CD4-positive, alpha-beta T cell treated with Interleukin-4 for 1 hour (primary cell): ENCODE data around the gene AURKA.
A peak's percentile ranks its signal among the peaks of the same experiment; 100 is the strongest.
"Not testable (repeated sequence)": the region's sequence is repeated elsewhere in the genome, so short reads cannot be mapped to it uniquely, and the experiment has no call there.

Source experiments
- DNase-seq, 2 donors: peaks; one replicate each; pipeline ENCODE4 v3.0.0-alpha.2; 2020 to 2022

AURKA gene

DNA sequence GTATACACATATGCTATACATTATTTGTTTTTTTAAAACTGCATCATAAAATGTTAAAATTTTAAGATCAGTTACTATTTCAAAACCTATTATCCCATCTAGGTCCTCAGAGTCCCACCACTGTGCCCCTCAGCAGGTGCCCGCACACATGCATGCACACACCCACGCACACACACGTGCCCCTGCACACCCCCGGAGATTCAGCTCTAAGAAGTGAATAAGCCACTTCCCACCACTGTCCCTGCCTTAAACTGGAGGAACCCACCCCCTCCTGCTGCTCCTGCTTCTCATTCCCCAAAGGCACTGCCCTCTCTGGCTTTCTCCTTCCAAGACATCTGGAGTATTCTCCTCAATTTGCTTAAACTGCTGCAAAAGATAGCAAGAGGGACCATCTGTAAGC, 38.7 kb downstream of the AURKA start:
- DNase-seq = no peak

DNA sequence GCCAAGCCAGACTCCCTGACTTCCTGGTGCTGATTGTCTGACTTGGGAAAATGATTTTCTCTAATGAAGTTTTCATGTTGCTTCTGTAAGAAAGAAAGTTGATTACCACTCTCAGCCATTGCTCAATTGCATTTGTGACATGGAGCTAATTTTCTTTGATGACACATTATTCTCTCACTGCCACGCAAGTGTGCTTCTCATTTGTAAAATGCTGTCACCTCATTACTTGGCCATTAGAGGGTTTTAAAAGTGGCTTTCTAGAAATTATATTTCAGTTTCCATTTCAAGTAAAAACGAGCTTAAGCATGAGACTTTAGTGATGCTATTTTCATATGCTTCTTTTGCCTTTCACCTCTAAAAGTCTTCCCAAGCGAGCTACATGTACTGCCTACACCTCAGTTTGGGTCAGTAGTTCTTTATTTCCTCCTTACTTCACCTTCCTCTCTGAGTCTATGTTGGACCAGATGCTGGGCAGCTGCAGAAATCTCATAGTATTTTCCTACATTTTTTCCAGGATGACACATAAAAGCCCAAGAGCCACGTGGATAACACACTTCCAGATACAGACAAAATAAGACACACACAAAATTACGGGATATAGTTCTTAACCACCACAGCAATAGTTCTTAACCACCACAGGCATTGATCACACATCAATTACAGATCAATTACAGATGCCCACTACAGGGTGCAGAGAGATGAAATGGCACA, 39.5 kb downstream of the AURKA start:
- no peak for DNase-seq

DNA sequence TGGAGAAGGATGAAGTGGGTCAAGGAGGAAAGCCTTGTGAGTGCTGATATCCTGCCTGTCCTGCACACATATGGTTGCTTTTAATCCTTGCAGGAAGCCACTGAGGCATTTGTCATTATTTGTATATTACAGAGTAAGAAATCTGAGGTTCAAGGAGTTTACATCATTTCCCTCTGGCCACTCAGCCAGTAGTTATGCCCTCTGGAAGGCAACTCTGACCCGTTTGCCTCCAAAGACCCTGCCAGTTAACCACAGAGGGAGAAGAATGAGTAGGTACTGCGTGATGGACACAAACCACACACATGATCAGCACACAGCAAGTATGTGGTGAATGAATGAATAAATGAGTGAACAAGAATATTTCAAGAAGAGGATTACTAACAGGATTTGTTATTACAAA, 41.2 kb downstream of the AURKA start:
- no peak for DNase-seq

DNA sequence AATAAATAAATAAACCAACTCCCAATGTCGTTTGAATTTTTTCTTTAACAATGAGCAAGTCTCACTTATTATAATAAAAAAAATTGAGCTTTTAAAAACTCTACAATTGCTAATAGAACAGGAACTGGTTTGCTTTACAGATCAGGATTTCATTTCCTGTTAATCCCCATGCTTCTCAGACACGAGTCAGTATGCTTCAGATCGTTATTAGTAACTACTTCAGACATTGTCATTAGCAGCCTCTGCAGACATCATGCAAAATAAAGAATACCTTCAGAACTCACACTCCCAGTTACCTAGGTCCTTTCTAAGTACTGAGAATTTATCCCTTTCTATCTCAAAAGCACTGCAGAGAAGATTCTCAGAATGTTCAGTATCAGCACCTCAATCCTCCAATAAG, 43.3 kb downstream of the AURKA start:
- DNase-seq = no peak

DNA sequence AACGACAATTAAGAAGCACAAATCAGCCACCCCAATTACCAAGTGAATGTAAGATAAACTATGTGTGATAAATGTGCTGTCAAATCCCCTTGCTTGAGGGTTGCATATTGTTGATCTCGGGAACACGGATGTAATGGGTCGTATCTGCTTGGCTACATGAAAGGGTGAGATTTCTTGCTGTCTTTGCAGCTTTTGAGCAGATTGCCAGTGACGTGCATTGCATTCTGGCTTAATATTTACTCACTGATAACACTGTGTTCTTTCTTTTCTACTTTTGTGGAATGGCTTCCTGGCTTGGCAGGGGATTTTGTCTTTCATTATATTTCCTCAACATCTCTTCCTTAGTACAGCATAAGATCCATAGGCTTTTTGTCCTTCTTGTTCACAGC, 43.7 kb downstream of the AURKA start:
- no peak for DNase-seq

DNA sequence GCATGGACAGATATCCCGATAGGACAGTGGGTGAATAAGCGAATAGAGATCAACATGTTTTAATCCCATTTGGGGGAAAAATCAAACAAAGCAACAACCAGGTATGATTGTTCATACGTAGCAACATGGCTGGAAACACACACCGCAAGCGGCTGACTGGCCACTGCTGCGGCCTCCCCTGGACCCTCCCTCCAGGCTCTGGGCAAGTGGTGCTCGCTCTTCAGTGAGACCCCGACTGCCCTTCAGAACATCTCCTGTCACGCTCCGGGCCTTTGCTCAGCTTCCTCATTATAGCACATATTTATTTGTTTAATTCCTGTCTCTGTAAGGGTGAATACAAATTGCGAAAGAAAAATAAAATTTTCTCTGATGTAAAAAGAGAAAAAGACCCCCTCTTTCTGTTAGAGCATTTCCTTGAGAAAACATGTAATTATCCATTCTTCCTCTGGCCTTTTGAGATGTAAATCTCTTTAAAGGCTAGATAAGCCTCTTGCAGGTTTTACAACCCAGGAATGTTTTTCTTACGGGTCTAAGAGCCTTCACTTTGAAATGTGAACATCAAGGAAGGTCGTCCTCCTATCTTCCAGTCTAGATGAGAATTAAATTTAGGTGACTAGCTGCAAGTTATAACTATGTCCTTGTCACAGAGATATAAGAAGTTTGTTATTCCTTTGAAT, 44.2 kb downstream of the AURKA start:
- no peak for DNase-seq

DNA sequence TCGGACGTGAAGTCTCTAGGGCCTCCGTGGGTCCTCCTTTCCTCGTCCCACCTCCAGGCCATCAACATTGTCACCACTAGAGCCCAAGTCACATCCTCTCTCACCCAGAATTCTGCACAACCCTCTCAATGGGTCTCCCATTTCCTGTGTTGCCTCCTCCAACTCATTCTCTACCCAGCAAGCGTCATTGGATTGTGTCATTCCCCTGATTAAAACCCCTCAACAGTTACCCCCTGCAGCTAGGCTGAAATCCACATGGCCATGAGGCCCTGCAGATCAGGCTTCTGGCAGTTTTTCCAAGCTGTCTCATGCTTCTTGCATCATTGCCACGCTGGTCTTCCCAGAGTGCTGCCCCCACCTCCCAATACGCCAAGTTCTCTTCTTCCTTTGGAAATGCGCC, 46.1 kb downstream of the AURKA start:
- DNase-seq = no peak

DNA sequence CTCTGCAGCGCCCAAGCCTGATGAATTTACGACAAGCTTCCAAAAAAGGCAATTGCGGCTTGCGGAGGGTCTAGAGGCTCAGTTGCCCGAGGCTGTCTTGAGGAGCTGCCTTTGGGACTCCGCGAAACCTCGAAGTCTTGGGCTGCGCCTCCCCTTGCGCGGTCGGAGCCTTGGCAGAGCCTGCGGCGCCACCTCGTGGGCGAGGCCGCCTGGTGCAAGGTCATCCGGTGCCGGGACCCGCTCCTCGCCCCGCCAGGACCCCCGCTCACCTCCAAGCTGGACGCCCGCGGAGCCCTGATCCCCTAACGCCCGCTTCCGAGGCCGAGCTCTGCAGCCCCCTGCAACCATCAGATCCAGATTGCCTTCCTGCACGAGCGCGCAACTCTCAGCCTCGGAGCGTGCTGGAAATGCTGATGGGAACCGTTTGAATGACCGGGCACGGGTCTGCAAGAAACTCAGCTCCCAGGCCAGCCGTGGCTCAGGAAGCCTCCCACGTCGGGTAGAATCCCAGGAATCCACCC, 48.1 kb downstream of the AURKA start:
- peak in 1 of 2 donors; percentile 17 for DNase-seq

DNA sequence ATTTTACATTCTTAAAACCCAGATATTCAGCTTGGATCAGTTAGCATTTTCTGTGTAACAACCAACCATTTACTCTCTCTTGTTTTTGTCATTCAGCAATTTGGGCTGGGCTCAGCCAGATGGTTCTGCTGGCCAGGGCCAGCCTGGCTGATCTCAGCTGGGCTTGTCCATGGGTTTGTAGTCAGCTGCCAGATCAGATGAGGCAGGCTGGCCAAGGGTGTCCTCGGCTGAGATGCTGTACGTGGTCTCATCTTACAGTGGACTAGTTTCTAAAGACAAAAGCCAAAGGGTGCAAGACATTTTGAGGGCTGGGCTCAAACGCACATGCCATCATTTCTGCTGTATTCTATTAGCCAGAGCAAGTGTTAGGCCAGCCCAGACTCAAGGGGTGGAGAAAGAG, 49.2 kb downstream of the AURKA start:
- no peak for DNase-seq

DNA sequence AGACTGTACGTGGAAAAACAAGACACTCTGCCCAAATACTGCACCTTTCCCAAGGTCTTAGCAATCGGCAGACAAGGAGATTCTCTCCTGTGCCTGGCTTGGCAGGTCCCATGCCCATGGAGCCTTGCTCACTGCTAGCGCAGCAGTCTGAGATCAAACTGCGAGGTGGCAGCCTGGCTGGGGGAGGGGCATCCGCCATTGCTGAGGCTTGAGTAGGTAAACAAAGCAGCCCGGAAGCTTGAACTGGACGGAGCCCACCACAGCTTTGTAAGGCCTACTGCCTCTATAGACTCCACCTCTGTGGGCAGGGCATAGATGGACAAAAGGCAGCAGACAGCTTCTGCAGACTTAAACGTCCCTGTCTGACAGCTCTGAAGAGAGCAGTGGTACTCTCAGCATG, 55.3 kb downstream of the AURKA start:
- DNase-seq = not testable (repeated sequence)

DNA sequence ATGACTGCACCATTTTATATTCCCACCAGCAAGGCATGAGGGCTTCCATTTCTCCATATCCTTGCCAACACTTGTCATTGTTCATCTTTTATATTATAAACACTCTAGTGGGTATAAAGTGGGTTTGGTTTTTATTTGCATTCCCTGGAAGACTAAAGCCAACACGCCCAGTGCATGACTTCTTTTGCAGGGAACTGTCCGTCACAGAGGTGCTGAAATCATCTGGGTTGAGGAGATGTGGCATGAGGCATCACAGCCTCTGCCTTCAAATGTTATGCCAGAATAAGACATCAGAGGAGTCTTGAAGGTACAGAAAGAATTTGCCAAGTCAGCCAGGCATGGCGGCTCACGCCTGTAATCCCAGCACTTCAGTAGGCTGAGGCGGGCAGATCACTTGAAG, 63.2 kb downstream of the AURKA start:
- DNase-seq = no peak

DNA sequence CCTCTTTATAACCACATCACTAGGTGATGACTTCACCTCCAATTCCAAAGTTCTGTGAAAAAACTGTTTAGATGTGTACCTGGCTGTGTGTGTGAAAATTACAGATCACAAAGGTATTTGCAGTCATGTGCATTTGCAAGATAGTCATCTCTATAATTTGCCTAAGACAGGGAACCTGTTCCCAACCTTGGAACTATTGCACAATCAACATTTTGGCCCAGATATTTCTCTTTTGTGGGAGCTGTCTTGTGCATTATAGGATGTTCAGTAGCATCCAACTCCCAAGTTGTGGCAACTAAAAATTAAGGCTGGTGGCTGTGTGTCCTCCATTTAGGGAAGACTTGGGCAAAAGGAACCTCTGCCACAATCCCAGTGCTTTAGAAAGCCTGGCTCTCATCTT, 67.2 kb downstream of the AURKA start:
- no peak for DNase-seq

DNA sequence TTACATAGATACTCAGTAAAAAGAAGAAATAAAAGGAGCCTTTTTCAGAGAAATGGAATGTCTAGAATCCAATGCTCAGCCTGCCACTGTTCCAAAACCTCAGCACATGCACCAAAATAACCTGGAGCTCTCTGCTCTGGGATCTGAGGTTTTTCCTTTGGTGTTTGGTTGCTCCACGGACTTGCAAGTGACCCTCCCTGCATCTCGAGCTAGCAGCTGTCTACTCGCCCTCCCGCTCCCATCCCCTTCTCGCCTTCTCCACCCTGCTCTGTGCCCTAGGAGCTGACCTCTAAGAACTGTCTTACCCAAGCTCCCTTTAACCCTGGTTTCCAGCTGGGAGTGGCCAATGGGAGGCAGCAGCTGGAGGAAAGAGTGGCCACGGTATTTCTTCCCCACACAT, 68.4 kb downstream of the AURKA start:
- DNase-seq = no peak

DNA sequence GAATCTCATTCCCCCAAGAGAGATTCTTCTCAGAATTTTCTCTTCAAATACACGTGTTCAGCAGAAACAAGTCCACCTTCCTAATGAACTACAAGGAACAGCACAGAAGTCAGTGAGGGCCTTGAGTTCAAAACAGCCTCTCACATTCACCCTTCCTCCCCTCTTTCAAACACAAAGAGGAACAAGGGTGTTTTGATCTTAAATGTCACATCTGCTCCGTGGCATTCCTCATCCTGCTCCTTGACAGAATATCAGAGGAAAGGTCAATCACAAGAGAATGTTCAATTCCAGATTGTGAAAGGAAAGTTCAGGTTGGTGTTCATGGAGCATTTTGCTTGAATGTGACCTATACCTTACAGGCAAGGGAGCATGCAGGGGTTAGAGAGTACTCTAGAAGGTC, 68.8 kb downstream of the AURKA start:
- DNase-seq = no peak

DNA sequence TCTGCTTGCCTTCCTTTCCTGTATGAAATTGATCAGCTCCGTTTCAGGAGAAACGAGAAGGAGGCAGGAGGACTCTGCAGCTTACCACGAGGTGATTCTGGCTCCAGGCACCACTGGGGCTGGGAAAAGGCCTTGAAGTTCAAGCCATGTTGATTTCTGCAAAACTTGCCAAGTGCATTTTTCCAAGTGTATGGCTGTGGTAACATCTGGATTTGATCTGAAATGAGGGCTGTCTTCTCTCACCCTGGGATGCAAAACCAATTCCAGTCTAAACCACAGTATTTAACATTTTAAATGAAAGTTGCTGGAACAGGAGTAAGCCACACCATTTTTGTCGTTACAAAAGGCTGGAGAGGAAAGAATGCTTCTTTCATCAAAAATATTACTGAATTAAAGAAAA, 69.3 kb downstream of the AURKA start:
- no peak for DNase-seq
